Hepatocyte (in vitro differentiated cells): ENCODE results near the gene SLIT1. TPM values are rescaled to one million over a fixed set of nuclear protein-coding genes. Genes with fewer than 3 reads are reported as not detected.
"Not testable (repeated sequence)": the region's sequence is repeated elsewhere in the genome, so short reads cannot be mapped to it uniquely, and the experiment has no call there.

Source experiments
- DNase-seq: peaks from one replicate; pipeline ENCODE4 v3.0.0-alpha.2; 2016; ENCODE audit warnings: low spot score
- H2AFZ ChIP-seq: fragments of 200-600 bp; sonication (generic); 2 replicates; pipeline ENCODE4 v1.6.0; 2016; ENCODE audit warnings: antibody characterized with exemption, mild to moderate bottlenecking
- H3K27ac ChIP-seq: fragments of 200-600 bp; sonication (generic); 2 replicates; pipeline ENCODE4 v1.5.1; 2016; ENCODE audit warnings: mild to moderate bottlenecking
- H3K27me3 ChIP-seq: fragments of 200-600 bp; sonication (generic); 2 replicates; pipeline ENCODE4 v1.6.1; 2016
- H3K36me3 ChIP-seq: fragments of 200-600 bp; sonication (generic); replicated peaks from 2 replicates; pipeline ENCODE4 v1.5.1; 2016; ENCODE audit warnings: low read depth; ENCODE audit not compliant: insufficient read depth
- H3K4me1 ChIP-seq: fragments of 200-600 bp; sonication (generic); 2 replicates; pipeline ENCODE4 v1.5.1; 2016; ENCODE audit warnings: mild to moderate bottlenecking, moderate library complexity; ENCODE audit not compliant: insufficient read depth
- H3K4me2 ChIP-seq: fragments of 200-600 bp; sonication (generic); 2 replicates; pipeline ENCODE4 v1.6.0; 2016
- H3K4me3 ChIP-seq: fragments of 200-600 bp; sonication (generic); 2 replicates; pipeline ENCODE4 v1.5.1; 2016; ENCODE audit warnings: mild to moderate bottlenecking
- H3K79me2 ChIP-seq: fragments of 200-600 bp; sonication (generic); 2 replicates; pipeline ENCODE4 v1.6.0; 2017; ENCODE audit warnings: mild to moderate bottlenecking
- H3K9me2 ChIP-seq: fragments of 200-600 bp; sonication (generic); replicated peaks from 2 replicates; pipeline ENCODE4 v1.6.0; 2017; ENCODE audit warnings: mild to moderate bottlenecking; ENCODE audit not compliant: insufficient read depth
- H3K9me3 ChIP-seq: fragments of 200-600 bp; sonication (generic); 2 replicates; pipeline ENCODE4 v1.5.1; 2016; ENCODE audit warnings: low read depth, mild to moderate bottlenecking
- H4K20me1 ChIP-seq: fragments of 200-600 bp; sonication (generic); 2 replicates; pipeline ENCODE4 v1.6.0; 2016; ENCODE audit warnings: mild to moderate bottlenecking; ENCODE audit not compliant: insufficient read depth, poor library complexity, severe bottlenecking
- CTCF ChIP-seq: fragments of 200-600 bp; sonication (generic); IDR thresholded peaks from 2 replicates; pipeline ENCODE4 v1.5.1; 2016; ENCODE audit warnings: antibody characterized with exemption, mild to moderate bottlenecking; ENCODE audit not compliant: poor library complexity
- EZH2 ChIP-seq: fragments of 200-600 bp; sonication (generic); IDR thresholded peaks from 2 replicates; pipeline ENCODE4 v1.6.1; 2016; ENCODE audit warnings: antibody characterized with exemption, mild to moderate bottlenecking, borderline replicate concordance
- EZH2phosphoT487 ChIP-seq: fragments of 200-600 bp; sonication (generic); IDR thresholded peaks from one replicate; pipeline ENCODE4 v1.6.1; 2018; ENCODE audit warnings: antibody characterized with exemption, mild to moderate bottlenecking, low read depth, moderate library complexity; ENCODE audit not compliant: unreplicated experiment, severe bottlenecking
- WGBS: methylation state at CpG from one replicate; pipeline ENCODE4 v1.1.6; 2016; ENCODE audit warnings: low lambda C conversion rate; ENCODE audit errors: missing lambda C conversion rate; 5-methylcytosine and 5-hydroxymethylcytosine counted together
- polyA plus RNA-seq: library from polyadenylated mRNA; unstranded; fragments of >200 nt; fragmentation: Nextera tagmentation; extraction: Ambion mirVana; gene quantifications from 2 replicates; pipeline ENCODE4 v1.2.1, GENCODE V29; 2016
- total RNA-seq: library from RNA; depleted of rRNA; stranded (reverse); fragments of >200 nt; gene quantifications from 2 replicates; pipeline ENCODE4 v1.2.3, GENCODE V29; 2014

Gene SLIT1
- total and polyA plus RNA-seq, 2 experiments from 2014 or later: 0.47 to 0.65 TPM

DNA sequence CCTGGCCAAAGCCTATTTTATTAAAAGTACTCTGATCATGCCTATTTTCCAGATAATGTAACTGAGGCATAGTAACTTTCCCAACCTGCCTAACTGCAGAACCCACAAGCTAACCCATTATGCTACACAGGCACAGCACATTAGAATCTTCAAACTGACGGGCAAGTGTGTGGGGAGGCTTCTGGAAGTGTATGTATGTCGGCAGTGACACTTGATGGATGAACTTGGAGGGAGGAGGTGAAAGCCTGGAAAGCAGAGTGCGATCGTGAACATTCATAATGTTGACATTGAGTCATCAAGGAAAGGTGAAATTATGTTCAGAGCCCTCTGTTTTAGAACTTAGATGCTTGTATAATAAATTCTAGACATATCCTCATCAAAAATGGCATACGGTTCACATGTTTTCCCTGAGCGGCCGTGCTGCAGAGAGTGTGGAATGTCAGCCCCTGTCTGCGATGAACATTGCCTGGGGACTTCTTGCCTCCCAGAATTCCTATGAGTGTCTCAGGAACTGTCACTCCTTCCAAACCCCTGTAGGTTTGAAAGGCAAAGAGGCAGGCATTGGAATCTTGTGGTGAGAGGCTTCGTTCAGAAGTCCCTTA is 102.4 kb downstream of the SLIT1 start:
- Histone ChIP-seq H3K27ac (no peak overlapping the region), H3K4me2 (no peak overlapping the region), H3K79me2 (no peaks in the 10 kb centered on the region), H3K36me3 (no peaks in the 10 kb centered on the region), H3K27me3 (peaks cover 30% of the 10 kb centered on the region), H3K4me1 (no peaks in the 10 kb centered on the region), H4K20me1 (no peaks in the 10 kb centered on the region), H2AFZ (no peak overlapping the region), H3K9me3 (no peaks in the 10 kb centered on the region), H3K4me3 (no peak overlapping the region), H3K9me2 (no peaks in the 10 kb centered on the region)
- no peak for DNase-seq
- TF ChIP-seq EZH2: no peak
- TF ChIP-seq CTCF: no peak
- TF ChIP-seq EZH2phosphoT487: no peak
- 72% methylated on average over 9 of the region's 9 CpGs for WGBS

- not testable (repeated sequence) for H3K4me2 ChIP-seq, DNase-seq, H4K20me1 ChIP-seq, H3K4me1 ChIP-seq, H3K79me2 ChIP-seq, H3K27ac ChIP-seq, H2AFZ ChIP-seq, H3K9me2 ChIP-seq, H3K36me3 ChIP-seq, H3K9me3 ChIP-seq, H3K4me3 ChIP-seq
- peaks cover 23% of the 10 kb centered on the region for H3K27me3 ChIP-seq
- WGBS: 82% methylated on average over 7 of the region's 7 CpGs
These were observed 103.2 kb downstream of the SLIT1 start for GRCh38 chr10:97082575-97082974.

GRCh38 chr10:97081621-97082235 is 104.0 kb downstream of the SLIT1 start:
- H4K20me1 ChIP-seq: no peaks in the 10 kb centered on the region
- 7% methylated on average over 6 of the region's 6 CpGs for WGBS
- H3K9me2 ChIP-seq: no peaks in the 10 kb centered on the region
- no peak for TF ChIP-seq EZH2
- TF ChIP-seq CTCF: peak; percentile 77
- no peak for TF ChIP-seq EZH2phosphoT487
- H3K27me3 ChIP-seq: peaks cover 18% of the 10 kb centered on the region
- no peaks in the 10 kb centered on the region for H3K9me3 ChIP-seq
- H3K4me1 ChIP-seq: no peaks in the 10 kb centered on the region
- no peak overlapping the region for H3K4me2 ChIP-seq
- no peak overlapping the region for H3K27ac ChIP-seq
- H3K79me2 ChIP-seq: no peaks in the 10 kb centered on the region
- H3K36me3 ChIP-seq: no peaks in the 10 kb centered on the region
- no peak overlapping the region for H2AFZ ChIP-seq
- peak; percentile 86 for DNase-seq
- no peak overlapping the region for H3K4me3 ChIP-seq

- Histone ChIP-seq H4K20me1 (no peaks in the 10 kb centered on the region), H3K4me3 (no peak overlapping the region), H3K9me2 (no peaks in the 10 kb centered on the region), H3K4me2 (no peak overlapping the region), H3K4me1 (no peaks in the 10 kb centered on the region), H3K9me3 (no peaks in the 10 kb centered on the region), H3K79me2 (no peaks in the 10 kb centered on the region), H3K36me3 (no peaks in the 10 kb centered on the region), H3K27me3 (peaks cover 18% of the 10 kb centered on the region), H3K27ac (no peak overlapping the region), H2AFZ (no peak overlapping the region)
- TF ChIP-seq EZH2: no peak
- no peak for TF ChIP-seq CTCF
- no peak for TF ChIP-seq EZH2phosphoT487
- no peak for DNase-seq
- 59% methylated on average over 7 of the region's 7 CpGs for WGBS
These were observed 105.5 kb downstream of the SLIT1 start for GRCh38 chr10:97080051-97080776.
